ENCODE data around the gene TOP3A.

- TF ChIP-seq ZNF138 (CRISPR knock-in tag; IDR thresholded peaks at IDR 0.05; ENCODE audit: low read depth) (no peak), ZFP37 (CRISPR knock-in tag; IDR thresholded peaks at IDR 0.05; ENCODE audit: borderline replicate concordance) (no peak), ZNF557 (CRISPR knock-in tag; IDR thresholded peaks at IDR 0.05) (no peak), ZNF773 (CRISPR knock-in tag; IDR thresholded peaks at IDR 0.05; ENCODE audit: borderline replicate concordance) (no peak), KLF9 (CRISPR knock-in tag; IDR thresholded peaks at IDR 0.05; ENCODE audit: low read depth) (no peak), ZBTB7A (CRISPR knock-in tag; IDR thresholded peaks at IDR 0.05) (no peak), HCFC1 (IDR thresholded peaks at IDR 0.05; ENCODE audit: low read depth, low read length) (no peak), YY1 (IDR thresholded peaks at IDR 0.05; ENCODE audit: insufficient read depth, insufficient replicate concordance, low read depth, low read length) (no peak)
- TF ChIP-seq, protein P1, sequence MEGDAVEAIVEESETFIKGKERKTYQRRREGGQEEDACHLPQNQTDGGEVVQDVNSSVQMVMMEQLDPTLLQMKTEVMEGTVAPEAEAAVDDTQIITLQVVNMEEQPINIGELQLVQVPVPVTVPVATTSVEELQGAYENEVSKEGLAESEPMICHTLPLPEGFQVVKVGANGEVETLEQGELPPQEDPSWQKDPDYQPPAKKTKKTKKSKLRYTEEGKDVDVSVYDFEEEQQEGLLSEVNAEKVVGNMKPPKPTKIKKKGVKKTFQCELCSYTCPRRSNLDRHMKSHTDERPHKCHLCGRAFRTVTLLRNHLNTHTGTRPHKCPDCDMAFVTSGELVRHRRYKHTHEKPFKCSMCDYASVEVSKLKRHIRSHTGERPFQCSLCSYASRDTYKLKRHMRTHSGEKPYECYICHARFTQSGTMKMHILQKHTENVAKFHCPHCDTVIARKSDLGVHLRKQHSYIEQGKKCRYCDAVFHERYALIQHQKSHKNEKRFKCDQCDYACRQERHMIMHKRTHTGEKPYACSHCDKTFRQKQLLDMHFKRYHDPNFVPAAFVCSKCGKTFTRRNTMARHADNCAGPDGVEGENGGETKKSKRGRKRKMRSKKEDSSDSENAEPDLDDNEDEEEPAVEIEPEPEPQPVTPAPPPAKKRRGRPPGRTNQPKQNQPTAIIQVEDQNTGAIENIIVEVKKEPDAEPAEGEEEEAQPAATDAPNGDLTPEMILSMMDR (CRISPR knock-in tag; IDR thresholded peaks at IDR 0.05): no peak
Observed at GRCh38 chr17:18246880-18247612, 67.7 kb downstream of the TOP3A start.

Data from HepG2 (cell line).